IPS-18a (cell line): ENCODE measurements around the gene ADAMTS17.

Experiments
- H3K27ac ChIP-seq: one replicate; pipeline ENCODE4 v1.5.1; 2013; ENCODE audit warnings: low read length
- H3K27me3 ChIP-seq: one replicate; pipeline ENCODE4 v1.6.1; 2013; ENCODE audit warnings: mild to moderate bottlenecking, low read length; ENCODE audit not compliant: control insufficient read depth, insufficient read depth
- H3K36me3 ChIP-seq: one replicate; pipeline ENCODE4 v1.6.1; 2013; ENCODE audit warnings: low read depth, low read length; ENCODE audit not compliant: control insufficient read depth
- H3K4me1 ChIP-seq: one replicate; pipeline ENCODE4 v1.6.1; 2013; ENCODE audit warnings: low read depth, low read length; ENCODE audit not compliant: control insufficient read depth
- H3K4me3 ChIP-seq: one replicate; pipeline ENCODE4 v1.5.1; 2013; ENCODE audit warnings: low read length
- H3K9ac ChIP-seq: one replicate; pipeline ENCODE4 v1.6.1; 2013; ENCODE audit warnings: mild to moderate bottlenecking, low read length, moderate library complexity
- H3K9me3 ChIP-seq: one replicate; pipeline ENCODE4 v1.6.1; 2013; ENCODE audit warnings: low read depth, low read length; ENCODE audit not compliant: control insufficient read depth

Gene ADAMTS17

DNA sequence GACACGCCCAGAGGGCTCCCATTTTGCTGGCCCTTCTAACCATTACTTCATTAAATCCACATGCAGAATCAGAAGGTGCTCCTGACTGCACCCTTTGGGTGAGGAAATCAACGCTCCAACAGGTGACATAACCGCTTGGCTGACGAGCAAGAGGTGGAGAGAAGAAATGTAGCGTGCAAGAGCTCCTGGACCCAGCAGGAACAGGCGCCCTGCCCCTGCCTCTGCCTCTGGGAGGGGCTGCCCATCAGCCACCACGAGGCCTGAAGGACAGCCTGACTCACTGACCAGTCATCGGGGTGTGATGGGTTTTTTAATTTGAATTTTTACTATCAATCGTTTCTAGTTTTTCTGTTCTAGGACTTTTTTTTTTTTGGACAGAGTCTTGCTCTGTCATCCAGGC, 218.2 kb downstream of the ADAMTS17 start:
- Histone ChIP-seq H3K27me3 (no peaks in the 10 kb centered on the region), H3K9ac (no peak overlapping the region), H3K9me3 (peaks cover 3% of the 10 kb centered on the region), H3K36me3 (no peaks in the 10 kb centered on the region), H3K4me3 (no peak overlapping the region), H3K27ac (no peak overlapping the region), H3K4me1 (no peaks in the 10 kb centered on the region)

DNA sequence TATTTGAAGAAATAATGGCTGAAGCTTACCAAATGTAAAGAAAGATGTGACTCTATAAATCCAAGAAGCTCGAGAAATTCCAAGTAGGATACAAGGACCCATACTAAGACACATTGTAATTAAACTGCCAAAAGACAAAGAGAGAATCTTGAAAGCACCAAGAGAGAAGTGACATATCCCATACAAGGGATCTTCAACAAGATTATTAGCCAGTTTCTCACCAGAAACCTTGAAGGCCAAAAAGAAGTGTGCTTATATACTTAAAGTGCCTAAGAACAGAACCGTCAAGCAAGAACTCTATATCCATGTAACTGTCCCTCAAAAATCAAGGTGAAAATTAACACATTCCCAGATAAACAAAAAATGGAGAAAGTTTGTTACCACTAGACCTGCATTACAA, 220.5 kb downstream of the ADAMTS17 start:
- Histone ChIP-seq H3K4me3 (no peak overlapping the region), H3K4me1 (no peaks in the 10 kb centered on the region), H3K27ac (no peak overlapping the region), H3K9ac (no peak overlapping the region), H3K9me3 (peaks cover 3% of the 10 kb centered on the region), H3K27me3 (no peaks in the 10 kb centered on the region), H3K36me3 (no peaks in the 10 kb centered on the region)

DNA sequence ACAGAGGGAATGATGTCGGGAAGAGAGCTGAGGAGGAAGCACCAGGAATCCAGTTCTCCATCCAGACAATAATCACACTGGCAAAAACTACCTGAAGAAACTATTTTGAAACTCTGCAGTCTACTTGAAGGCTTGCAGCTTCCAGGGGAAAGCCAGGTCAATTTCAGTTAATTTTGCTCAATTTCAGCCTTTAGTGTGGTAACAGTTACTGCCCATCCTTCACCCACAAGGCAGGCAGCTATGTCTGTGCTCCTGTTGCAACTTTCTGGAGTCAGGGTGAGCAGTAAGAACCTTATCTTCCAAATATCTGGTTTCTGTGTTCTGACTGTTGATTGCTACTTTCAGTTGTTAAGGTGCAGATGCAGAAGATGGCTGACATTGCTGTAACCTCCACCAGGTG, 221.7 kb downstream of the ADAMTS17 start:
- Histone ChIP-seq H3K9ac (no peak overlapping the region), H3K4me1 (no peaks in the 10 kb centered on the region), H3K36me3 (no peaks in the 10 kb centered on the region), H3K27ac (no peak overlapping the region), H3K27me3 (no peaks in the 10 kb centered on the region), H3K4me3 (no peak overlapping the region), H3K9me3 (peaks cover 3% of the 10 kb centered on the region)

DNA sequence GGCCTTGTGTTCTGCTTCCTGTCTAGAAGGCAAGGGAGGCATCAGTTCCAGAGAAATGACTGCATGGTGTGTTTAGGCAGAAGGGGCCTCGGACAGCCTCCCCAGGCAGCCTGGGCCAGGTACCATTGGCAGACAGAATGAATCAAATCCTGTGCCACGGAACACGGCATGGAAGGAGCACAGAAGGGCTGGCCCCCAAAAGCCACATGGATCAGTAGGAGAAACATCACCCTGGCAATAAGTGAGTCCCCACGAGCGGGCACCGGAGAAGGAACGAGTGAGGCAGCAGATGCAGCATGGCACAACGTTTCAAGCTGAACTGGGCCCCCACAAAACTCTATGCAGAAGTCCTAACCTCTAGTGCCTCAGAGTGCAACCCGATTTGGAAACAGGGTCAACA, 223.2 kb downstream of the ADAMTS17 start:
- Histone ChIP-seq H3K27ac (no peak overlapping the region), H3K4me3 (no peak overlapping the region), H3K27me3 (no peaks in the 10 kb centered on the region), H3K9ac (no peak overlapping the region), H3K9me3 (peaks cover 3% of the 10 kb centered on the region), H3K4me1 (peaks cover 8% of the 10 kb centered on the region), H3K36me3 (no peaks in the 10 kb centered on the region)

DNA sequence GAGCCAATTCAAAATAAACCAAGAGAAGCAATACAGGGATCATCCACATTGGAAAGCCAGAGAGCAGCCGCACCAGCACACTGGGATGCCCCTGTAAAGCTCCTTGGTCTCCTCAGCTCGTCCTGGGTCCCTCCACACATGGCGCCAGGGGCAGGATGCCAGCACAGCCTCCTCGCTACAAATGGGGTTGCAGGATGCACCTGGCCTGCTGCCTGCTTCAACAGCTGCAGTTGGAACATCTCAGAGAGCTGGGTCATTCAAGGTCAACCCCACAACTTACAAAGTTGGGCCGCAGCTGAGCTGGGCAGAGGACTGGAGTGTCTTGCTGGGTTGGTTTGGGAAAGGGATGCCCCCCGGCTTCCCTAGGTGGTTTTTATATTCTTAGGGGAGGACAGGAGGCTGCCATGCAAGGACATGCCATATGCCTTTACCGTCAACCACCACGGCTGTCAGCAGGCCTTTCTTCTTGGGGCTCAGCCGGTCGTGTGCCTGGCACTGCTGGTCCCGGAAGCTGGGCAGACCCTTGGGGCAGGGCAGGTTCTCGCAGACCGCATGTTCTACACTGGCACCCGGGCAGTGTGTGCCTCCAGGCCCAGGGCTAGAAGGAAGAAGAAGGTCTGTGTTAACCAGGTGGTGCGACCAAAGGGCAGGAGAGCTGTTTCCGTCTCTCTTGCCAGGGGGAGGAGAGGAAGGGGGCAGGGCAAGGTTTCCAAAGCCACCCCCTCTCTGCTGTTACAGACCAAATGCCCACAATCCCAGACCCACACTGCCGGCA, 225.2 kb downstream of the ADAMTS17 start:
- Histone ChIP-seq H3K36me3 (no peaks in the 10 kb centered on the region), H3K27ac (no peak overlapping the region), H3K9me3 (no peaks in the 10 kb centered on the region), H3K9ac (no peak overlapping the region), H3K4me3 (no peak overlapping the region), H3K27me3 (no peaks in the 10 kb centered on the region), H3K4me1 (peaks cover 8% of the 10 kb centered on the region)

DNA sequence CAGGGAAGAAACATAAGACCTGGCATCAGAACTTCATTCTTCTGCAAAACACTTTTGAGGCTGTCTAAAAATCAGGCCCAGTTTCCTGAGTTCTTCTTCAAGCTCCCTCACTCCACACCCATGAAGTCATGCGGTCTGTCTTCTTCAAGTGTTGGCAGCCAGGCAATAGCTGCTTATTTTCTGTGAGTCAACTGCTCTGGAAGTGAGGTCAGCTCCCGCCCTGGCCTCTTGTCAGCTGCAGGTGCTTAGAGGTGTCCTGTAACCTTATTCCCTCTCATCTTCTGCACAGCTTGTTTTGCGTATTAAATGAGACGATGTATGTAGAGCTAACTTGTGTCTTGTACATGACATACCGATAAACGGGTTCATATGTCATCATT, 226.1 kb downstream of the ADAMTS17 start:
- no peak overlapping the region for H3K4me3 ChIP-seq
- H3K9ac ChIP-seq: no peak overlapping the region
- H3K27me3 ChIP-seq: no peaks in the 10 kb centered on the region
- no peaks in the 10 kb centered on the region for H3K36me3 ChIP-seq
- H3K9me3 ChIP-seq: no peaks in the 10 kb centered on the region
- H3K27ac ChIP-seq: no peak overlapping the region
- H3K4me1 ChIP-seq: peaks cover 8% of the 10 kb centered on the region

DNA sequence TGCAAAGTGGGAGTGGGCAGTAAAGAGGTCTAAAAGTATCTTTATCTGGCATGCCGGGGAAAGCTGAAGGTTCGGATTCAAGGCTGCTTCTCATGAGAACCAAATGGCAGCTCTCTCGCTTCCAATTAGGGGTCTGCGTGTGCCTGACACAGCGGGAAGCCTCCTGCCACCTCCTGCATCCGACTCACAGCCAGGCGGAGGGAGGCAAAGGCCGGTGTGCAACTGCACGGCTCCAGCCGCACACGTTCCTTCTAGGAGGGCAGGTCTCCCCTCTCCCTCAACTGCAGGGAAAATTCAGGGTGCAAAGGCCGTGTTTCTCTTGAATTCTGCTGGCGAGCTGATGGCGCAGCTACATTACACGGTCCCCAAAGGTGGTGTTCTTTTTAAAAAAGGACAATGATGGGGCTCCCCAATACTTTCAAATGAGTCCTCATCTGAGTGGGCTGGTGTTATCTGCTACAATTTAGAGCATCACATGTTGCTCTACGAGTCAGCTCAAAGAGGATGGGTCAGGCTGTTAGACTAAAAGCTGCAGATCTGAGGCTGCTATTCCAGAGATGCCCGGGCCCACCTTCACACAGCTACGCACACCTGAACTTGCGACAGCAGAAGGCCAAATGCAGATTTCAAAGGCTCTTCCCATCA, 226.6 kb downstream of the ADAMTS17 start:
- Histone ChIP-seq H3K4me1 (peaks cover 8% of the 10 kb centered on the region), H3K9me3 (no peaks in the 10 kb centered on the region), H3K36me3 (no peaks in the 10 kb centered on the region), H3K4me3 (no peak overlapping the region), H3K27me3 (no peaks in the 10 kb centered on the region), H3K27ac (no peak overlapping the region), H3K9ac (no peak overlapping the region)

DNA sequence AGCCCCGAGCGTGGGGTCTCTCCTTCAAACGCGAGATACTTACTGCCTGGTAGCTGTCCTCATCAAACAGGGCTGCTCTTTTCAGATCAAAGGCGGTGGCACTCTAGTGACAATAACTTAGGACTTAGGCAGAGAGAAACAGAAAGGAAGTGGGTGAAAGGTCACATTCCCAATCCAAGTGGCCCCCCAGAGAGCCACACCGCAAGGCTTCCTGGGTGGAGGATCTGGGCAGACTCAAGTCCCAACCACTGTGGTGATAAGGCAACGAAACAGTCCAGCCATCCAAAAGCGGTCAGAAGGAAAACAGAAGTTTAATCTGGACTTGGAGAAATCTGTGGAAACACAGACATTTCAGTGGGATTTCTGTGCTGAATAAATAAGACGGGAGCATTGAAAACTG, 227.2 kb downstream of the ADAMTS17 start:
- H3K36me3 ChIP-seq: no peaks in the 10 kb centered on the region
- peaks cover 8% of the 10 kb centered on the region for H3K4me1 ChIP-seq
- no peaks in the 10 kb centered on the region for H3K27me3 ChIP-seq
- no peak overlapping the region for H3K27ac ChIP-seq
- no peak overlapping the region for H3K9ac ChIP-seq
- H3K9me3 ChIP-seq: no peaks in the 10 kb centered on the region
- H3K4me3 ChIP-seq: no peak overlapping the region

DNA sequence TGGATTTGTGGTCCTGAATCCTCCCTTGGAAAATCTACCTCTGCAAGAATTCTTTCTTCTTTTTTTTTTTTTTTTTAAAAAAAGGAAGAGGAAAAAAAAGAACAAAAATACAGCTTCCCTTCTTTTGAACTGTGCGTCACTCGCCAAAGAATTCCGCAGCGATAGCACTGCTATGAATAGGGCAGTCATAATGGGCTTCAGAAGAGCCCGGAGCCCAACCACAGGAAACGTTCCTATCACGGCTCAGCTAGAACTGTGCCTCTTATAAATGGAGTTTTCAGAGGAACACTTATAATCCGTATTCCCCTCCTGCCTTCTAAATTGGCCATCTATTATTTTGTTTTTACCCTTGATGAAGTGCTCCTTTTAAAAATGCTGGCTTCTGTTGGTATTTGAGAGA, 227.7 kb downstream of the ADAMTS17 start:
- Histone ChIP-seq H3K9ac (no peak overlapping the region), H3K36me3 (no peaks in the 10 kb centered on the region), H3K27me3 (no peaks in the 10 kb centered on the region), H3K27ac (no peak overlapping the region), H3K9me3 (no peaks in the 10 kb centered on the region), H3K4me3 (no peak overlapping the region), H3K4me1 (peaks cover 8% of the 10 kb centered on the region)

DNA sequence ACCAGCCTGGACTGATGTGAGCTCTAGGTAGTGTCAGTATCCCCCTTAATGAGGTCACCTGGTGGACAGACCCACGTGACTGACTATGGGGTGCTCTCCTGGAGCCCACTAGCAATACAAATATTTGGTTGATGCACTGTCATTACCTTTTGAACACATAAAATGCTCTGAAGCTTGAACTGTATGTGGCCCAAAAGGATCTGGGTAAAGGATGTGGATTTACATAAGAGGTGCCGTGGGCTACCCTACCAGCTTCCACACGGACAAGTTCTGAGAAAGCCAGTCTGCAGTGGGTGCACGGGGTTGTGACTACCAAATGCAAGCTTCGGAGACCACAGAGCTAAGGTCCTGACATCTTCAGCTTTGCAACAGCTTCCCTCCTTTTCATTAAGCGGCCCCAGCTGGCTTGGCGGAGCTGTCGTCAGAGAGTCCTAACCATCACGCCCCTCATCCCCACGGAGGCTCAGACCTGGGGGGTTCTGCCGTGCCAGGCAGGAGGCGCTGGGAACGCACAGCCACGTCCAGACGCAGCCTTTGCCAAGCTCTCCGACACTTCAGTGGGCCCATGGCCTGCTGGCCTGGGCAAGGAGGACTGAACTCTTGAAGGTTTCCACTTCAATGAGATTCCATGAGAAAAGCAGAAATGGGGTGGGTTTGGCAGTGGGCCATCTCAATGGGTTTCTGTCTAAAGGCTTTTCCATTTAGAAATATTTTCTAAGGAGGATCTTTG, 228.3 kb downstream of the ADAMTS17 start:
- peaks cover 8% of the 10 kb centered on the region for H3K4me1 ChIP-seq
- H3K9me3 ChIP-seq: no peaks in the 10 kb centered on the region
- H3K9ac ChIP-seq: no peak overlapping the region
- no peaks in the 10 kb centered on the region for H3K27me3 ChIP-seq
- H3K36me3 ChIP-seq: no peaks in the 10 kb centered on the region
- no peak overlapping the region for H3K27ac ChIP-seq
- H3K4me3 ChIP-seq: no peak overlapping the region

DNA sequence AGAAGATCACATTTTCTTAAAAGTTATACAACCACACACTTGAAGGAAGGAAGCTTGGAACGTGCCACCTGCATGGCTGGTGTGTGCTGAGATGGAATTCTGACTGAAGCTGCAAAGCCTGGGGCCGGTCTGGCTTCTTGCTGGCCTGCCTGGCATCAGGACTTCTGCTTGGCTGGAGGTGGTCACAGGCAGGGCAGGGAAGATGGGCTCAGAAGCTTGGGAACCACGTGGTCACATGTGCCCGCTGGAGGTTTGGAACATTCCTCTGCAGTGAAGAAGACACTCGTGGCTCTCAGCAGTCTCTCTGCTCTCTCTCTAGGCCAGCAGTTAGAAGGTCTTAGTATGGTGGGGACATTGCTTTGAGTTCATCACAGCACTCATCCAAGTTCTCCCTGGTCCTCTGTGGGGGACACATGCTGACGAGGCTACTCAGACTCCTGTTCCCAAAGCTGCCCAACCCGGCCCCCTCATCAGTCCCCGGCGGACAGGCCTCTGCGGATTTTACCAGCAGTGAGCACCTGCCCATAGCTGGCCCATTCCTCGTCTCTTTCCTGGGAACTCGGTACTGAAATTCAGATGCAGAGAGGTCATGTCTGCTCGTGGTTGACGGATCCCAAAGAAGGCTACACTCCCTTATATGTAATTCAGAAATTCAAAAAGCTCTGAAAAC, 229.0 kb downstream of the ADAMTS17 start:
- Histone ChIP-seq H3K4me3 (no peak overlapping the region), H3K36me3 (no peaks in the 10 kb centered on the region), H3K9me3 (no peaks in the 10 kb centered on the region), H3K4me1 (peaks cover 8% of the 10 kb centered on the region), H3K27me3 (no peaks in the 10 kb centered on the region), H3K9ac (no peak overlapping the region), H3K27ac (no peak overlapping the region)
